Measurements from ENCODE around the gene FBXL15.

Gene FBXL15

DNA sequence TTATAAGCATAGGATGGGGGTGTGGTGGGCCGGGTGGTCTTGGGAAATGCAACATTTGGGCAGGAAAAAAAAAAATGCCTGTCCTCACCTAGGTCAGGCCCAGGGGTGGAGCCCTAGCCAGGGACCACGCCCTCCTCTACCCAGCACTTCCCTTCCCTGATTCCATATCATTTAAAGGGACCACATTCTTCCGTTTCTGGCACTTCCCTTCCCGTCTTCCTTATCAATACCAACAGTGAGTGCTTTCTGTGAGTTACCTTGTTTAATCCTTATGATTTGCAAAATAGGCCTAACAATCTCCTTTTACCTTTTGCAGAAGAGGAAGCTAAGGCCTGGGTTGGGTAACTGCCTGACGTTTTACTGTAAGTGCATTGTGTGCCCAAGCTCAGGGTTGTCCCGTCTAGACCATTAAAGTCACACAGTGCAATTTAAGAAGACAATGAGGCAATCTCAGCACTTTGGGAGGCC lies 47.4 kb downstream of the FBXL15 start:
- Histone ChIP-seq H3K9ac (ENCODE audit: low read length) (no peak overlapping the region), H3K27me3 (replicated peaks; ENCODE audit: insufficient read depth, low read length) (no peaks in the 10 kb centered on the region), H3K27ac (ENCODE audit: low read length) (no peak overlapping the region)

DNA sequence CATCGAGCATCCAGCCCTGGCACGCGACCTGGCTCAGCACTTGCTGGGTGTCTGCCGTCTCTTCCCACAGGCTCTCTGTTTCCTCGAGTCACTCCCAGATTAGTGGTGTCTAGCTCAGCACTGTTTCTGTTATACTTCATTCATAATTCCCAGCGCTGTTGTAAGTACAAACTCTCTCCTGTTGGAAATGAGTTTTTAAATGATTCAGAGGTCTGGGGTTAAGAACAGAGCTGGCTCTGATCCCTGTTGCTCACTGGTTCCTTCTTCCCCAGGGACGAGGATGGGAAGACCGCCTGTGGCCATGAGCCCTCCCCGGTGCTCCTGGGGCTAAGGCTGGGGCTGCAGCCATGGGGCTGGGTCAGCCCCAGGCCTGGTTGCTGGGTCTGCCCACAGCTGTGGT lies 48.0 kb downstream of the FBXL15 start:
- Histone ChIP-seq H3K27me3 (replicated peaks; ENCODE audit: insufficient read depth, low read length) (no peaks in the 10 kb centered on the region), H3K27ac (ENCODE audit: low read length) (no peak overlapping the region), H3K4me1 (ENCODE audit: low read length) (no peaks in the 10 kb centered on the region), H3K79me2 (ENCODE audit: low read length) (no peaks in the 10 kb centered on the region), H4K20me1 (ENCODE audit: insufficient read depth, low read length) (no peaks in the 10 kb centered on the region), H3F3A (ENCODE audit: insufficient read depth, low read length) (no peaks in the 10 kb centered on the region), H2AFZ (ENCODE audit: low read length) (no peak overlapping the region), H3K9ac (ENCODE audit: low read length) (no peak overlapping the region), H3K9me3 (replicated peaks; ENCODE audit: insufficient read depth, low read length) (no peaks in the 10 kb centered on the region), H3K9me2 (replicated peaks; ENCODE audit: insufficient read depth, low read length) (no peaks in the 10 kb centered on the region), H3K4me3 (ENCODE audit: low read length) (no peak overlapping the region), H3K36me3 (replicated peaks; ENCODE audit: insufficient read depth, low read length) (no peaks in the 10 kb centered on the region), H3K4me2 (ENCODE audit: low read depth, low read length) (no peak overlapping the region)
- DNase-seq = no peak
- TF ChIP-seq EZH2 (optimal IDR thresholded peaks at IDR 0.05; ENCODE audit: low read depth, low read length) (no peak), EZH2phosphoT487 (IDR thresholded peaks at IDR 0.05; ENCODE audit: low read length) (no peak)

More for the DNA sequence above, 47.4 kb downstream of the FBXL15 start:
- Histone ChIP-seq H3K4me2 (ENCODE audit: low read depth, low read length) (no peak overlapping the region), H3K79me2 (ENCODE audit: low read length) (no peaks in the 10 kb centered on the region), H3K9me3 (replicated peaks; ENCODE audit: insufficient read depth, low read length) (no peaks in the 10 kb centered on the region), H3K4me3 (ENCODE audit: low read length) (no peak overlapping the region), H3K36me3 (replicated peaks; ENCODE audit: insufficient read depth, low read length) (no peaks in the 10 kb centered on the region), H2AFZ (ENCODE audit: low read length) (no peak overlapping the region), H3K9me2 (replicated peaks; ENCODE audit: insufficient read depth, low read length) (no peaks in the 10 kb centered on the region), H4K20me1 (ENCODE audit: insufficient read depth, low read length) (no peaks in the 10 kb centered on the region), H3F3A (ENCODE audit: insufficient read depth, low read length) (no peaks in the 10 kb centered on the region), H3K4me1 (ENCODE audit: low read length) (no peaks in the 10 kb centered on the region)
- DNase-seq = no peak
- TF ChIP-seq, protein P1, sequence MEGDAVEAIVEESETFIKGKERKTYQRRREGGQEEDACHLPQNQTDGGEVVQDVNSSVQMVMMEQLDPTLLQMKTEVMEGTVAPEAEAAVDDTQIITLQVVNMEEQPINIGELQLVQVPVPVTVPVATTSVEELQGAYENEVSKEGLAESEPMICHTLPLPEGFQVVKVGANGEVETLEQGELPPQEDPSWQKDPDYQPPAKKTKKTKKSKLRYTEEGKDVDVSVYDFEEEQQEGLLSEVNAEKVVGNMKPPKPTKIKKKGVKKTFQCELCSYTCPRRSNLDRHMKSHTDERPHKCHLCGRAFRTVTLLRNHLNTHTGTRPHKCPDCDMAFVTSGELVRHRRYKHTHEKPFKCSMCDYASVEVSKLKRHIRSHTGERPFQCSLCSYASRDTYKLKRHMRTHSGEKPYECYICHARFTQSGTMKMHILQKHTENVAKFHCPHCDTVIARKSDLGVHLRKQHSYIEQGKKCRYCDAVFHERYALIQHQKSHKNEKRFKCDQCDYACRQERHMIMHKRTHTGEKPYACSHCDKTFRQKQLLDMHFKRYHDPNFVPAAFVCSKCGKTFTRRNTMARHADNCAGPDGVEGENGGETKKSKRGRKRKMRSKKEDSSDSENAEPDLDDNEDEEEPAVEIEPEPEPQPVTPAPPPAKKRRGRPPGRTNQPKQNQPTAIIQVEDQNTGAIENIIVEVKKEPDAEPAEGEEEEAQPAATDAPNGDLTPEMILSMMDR (IDR thresholded peaks at IDR 0.05; ENCODE audit: low read length) = no peak
- TF ChIP-seq EZH2phosphoT487 (IDR thresholded peaks at IDR 0.05; ENCODE audit: low read length) (no peak), EZH2 (optimal IDR thresholded peaks at IDR 0.05; ENCODE audit: low read depth, low read length) (no peak)

DNA sequence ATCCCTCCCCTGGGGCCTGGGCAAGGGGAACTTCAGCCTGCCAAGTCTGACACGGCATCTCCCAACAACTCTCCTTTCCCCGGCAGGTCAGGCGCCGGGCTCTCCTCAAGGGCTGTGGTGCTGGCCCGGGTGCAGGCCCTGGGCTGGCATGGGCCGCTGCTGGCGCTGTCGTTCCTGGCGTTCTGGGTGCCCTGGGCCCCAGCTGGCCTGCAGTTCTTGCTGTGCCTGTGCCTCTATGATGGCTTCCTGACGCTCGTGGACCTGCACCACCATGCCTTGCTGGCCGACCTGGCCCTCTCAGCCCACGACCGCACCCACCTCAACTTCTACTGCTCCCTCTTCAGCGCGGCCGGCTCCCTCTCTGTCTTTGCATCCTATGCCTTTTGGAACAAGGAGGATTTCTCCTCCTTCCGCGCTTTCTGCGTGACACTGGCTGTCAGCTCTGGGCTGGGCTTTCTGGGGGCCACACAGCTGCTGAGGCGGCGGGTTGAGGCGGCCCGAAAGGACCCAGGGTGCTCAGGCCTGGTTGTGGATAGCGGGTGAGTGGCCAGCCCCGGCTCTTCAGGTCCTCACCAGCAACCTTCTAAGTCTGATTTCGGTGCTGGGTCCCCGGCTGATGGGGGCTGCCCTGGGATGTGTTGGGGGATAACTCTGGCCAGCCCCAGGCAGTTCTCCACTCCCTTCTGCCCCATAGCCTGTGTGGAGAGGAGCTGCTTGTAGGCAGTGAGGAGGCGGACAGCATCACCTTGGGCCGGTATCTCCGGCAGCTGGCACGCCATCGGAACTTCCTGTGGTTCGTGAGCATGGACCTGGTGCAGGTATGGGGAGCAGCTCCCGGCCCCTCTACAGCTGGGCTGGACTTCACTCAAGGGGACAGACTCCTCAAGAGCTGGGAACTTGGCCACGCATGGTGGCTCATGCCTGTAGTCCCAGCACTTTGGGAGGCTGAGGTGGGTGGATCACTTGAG lies 50.2 kb downstream of the FBXL15 start:
- no peaks in the 10 kb centered on the region for H3K4me1 ChIP-seq (ENCODE audit: low read length)
- no peak overlapping the region for H3K27ac ChIP-seq (ENCODE audit: low read length)
- H2AFZ ChIP-seq (ENCODE audit: low read length) = no peak overlapping the region
- H3K9ac ChIP-seq (ENCODE audit: low read length) = no peak overlapping the region
- H3K9me3 ChIP-seq (replicated peaks; ENCODE audit: insufficient read depth, low read length) = no peaks in the 10 kb centered on the region
- H3F3A ChIP-seq (ENCODE audit: insufficient read depth, low read length) = no peaks in the 10 kb centered on the region
- DNase-seq = no peak
- H4K20me1 ChIP-seq (ENCODE audit: insufficient read depth, low read length) = no peaks in the 10 kb centered on the region
- no peak for TF ChIP-seq EZH2phosphoT487 (IDR thresholded peaks at IDR 0.05; ENCODE audit: low read length)
- TF ChIP-seq EZH2 (optimal IDR thresholded peaks at IDR 0.05; ENCODE audit: low read depth, low read length) = no peak
- TF ChIP-seq, protein P1 (IDR thresholded peaks at IDR 0.05; ENCODE audit: low read length) = no peak
- H3K4me3 ChIP-seq (ENCODE audit: low read length) = no peak overlapping the region
- no peaks in the 10 kb centered on the region for H3K36me3 ChIP-seq (replicated peaks; ENCODE audit: insufficient read depth, low read length)
- H3K4me2 ChIP-seq (ENCODE audit: low read depth, low read length) = no peak overlapping the region
- no peaks in the 10 kb centered on the region for H3K27me3 ChIP-seq (replicated peaks; ENCODE audit: insufficient read depth, low read length)
- no peaks in the 10 kb centered on the region for H3K79me2 ChIP-seq (ENCODE audit: low read length)
- H3K9me2 ChIP-seq (replicated peaks; ENCODE audit: insufficient read depth, low read length) = no peaks in the 10 kb centered on the region
